Mucosa of gallbladder (tissue), 1 donor: Measurements from ENCODE around the gene RARG. TPM values are rescaled to one million over a fixed set of nuclear protein-coding genes. Genes with fewer than 3 reads are reported as not detected.
"Not testable (repeated sequence)": the region's sequence is repeated elsewhere in the genome, so short reads cannot be mapped to it uniquely, and the experiment has no call there.

Source experiments
- DNase-seq: peaks from one replicate; pipeline ENCODE4 v3.0.0-alpha.2; 2020; ENCODE audit warnings: low spot score
- total RNA-seq: library from RNA; stranded (reverse); gene quantifications from one replicate; pipeline ENCODE4 v1.2.1, GENCODE V29; 2021
- donor health status: DM: no; HTN: no; CAD: no.

The RARG gene
- total RNA-seq, 1 donor from 2014 or later = 41.8 TPM

DNA sequence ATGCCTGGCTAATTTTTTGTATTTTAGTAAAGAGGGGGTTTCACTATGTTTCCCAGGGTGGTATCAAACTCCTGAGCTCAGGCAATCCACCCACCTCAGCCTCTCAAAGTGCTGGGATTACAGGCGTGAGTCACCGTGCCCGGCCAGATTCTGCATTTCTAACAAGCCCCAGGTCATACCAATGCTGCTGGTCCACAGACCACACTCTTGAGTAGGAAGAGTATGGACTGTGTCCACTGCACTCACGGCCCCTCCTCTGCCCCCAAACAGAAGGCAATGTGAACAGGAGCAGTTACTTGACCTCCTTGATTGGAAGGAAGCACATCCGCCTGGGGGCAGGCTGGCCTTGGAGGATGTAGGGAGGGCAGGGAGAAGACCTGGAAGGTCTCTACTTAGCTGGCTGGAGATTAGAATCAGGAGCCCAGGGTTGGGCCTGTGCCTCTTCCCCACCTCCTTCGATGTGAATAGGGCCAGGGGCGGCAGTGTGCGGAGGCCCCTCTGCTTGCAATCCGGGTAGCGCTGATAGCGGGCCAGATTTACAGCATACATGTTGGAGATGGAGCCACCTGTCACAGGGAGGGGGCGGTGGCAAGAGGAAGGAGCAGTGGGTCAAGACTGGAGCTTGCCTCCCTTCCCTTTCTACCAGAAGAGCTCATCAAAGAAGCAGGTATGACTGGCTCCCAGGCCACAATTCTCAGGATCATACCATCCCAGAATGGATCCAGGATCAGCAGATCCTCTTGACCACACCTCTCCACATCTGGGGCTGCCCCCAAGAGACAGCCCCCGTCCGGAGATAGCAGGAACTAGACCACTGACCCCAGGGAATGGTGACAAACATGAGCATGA lies 60.9 kb downstream of the RARG start:
- no peak for DNase-seq

DNA sequence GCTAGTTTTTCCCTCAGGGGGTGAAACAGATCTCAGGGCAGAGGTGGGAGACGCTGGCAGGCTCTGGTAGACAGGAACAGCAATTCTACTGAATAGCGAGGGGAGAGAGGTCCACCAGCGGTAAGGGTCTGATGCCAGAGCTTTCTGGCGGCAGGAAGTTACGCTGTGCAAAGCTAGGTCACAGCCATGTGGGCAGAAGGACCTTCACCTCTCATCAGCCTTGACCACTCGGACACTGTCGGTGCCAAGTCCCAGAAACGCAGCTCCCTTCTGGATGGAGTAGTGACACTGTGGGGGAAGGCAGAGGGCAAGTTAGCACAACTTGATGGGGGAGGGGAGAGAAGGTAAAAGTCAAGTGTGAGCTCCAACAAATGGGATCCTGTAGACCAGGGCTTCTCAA lies 61.8 kb downstream of the RARG start:
- DNase-seq = no peak

DNA sequence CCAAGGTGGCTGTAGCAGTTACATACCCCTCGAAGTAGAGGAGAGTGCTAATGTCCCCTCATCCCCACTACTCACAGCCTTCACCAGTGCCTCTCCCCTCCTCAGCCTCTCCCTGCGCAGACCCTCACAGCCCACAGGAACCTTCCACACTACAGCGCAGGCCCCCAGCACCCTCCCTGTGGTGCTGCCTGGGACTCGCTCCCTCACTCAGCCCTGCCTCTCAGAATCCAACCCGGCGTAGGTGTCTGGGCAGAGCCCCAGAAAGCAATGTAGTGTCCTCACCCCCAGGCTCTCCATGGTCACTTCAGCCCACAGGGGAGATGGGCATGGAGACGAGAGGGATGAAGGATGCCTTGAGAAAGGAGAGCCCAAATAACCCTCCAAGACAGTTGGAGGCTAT lies 62.4 kb downstream of the RARG start:
- DNase-seq = no peak

DNA sequence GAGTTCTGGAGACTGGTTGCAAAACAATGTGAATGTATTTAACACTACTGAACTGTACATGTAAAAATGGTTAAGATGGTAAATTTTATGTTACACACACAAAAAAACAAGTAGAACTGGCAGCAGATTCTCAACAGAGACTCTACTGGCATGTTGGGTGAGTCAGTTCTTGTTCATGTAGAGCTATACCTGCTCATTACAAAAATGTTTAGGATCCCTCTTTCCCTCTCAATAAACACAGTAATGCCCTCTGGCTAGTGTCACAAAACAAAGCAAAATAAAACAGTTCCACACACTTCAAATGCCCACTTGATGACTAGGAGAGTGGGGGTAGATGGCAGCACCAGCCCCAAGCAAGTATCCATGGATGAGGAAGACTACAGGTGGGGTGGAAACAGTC lies 65.2 kb downstream of the RARG start:
- DNase-seq = no peak

DNA sequence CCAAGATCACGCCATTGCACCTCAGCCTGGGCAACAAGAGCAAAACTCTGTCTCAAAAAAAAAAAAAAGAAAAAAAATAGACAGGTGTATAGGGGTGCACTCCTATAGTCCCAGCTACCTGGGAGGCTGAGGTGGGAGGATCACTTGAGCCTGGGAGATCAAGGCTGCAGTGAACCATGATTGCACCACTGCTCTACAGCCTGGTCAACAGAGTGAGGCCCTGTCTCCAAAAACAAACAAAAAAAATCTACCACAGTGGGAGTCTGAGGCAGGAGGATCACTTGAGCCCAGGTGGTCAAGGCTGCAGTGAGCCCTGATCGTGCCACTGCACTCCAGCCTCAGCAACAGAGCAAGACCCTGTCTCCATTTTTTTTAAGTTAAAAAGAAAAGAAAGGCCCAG lies 69.0 kb downstream of the RARG start:
- not testable (repeated sequence) for DNase-seq

DNA sequence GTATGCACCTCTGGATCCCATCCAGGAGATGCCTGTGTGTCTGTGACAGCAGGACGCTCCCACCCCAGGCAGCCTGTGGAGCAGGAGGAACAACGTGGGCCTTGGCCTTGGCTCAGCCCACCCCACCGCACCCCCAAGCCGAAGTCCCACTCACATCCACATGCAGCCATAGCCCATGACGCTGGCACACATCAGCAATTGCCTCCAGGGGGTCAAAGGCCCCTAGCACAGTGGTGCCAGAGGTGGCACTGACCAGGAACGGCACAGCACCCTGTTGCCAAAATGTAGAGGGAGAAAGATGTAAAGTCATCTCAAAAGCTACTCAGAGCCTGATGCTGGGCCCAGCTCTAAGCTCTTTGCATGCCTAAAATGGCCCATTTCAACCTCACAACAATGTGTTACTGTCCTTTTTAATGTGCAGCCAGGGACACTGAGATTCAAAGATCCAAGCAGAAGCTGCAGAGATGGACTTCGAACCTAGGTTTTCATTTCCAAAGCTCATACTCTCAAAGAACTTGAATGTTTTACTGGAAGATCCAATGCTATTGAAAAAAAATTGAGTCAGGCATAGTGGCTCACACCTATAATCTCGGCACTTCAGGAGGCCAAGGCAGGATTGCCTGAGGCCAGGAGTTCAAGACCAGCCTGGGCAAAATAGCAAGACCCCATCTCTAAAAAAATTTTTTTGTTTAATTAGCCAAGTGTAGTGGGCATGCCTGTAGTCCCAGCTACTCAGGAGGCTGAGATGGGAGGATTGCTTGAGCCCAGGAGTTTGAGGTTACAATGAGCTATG lies 70.7 kb downstream of the RARG start:
- no peak for DNase-seq

DNA sequence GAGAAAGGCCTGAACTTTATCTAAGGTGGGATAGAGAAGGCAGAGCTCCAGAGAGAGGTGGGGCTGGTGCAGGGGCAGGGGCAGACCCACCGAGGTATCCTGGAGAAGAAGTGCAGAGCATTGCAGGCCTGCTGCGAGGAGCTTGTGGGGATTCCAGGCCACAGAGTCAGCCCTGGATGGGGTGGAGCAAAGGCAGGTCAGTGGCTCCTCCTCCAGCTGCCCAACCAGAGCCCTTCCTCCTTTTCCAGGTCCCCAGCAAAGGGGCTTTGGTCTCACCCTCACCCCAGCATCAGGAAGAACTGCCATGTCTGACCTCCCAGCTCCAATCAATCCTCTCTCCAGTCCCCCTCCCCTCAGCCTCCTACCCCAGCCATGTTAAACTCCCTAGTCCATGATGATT lies 71.3 kb downstream of the RARG start:
- DNase-seq = no peak

Other genes with a start within 250 kb of the RARG start
- 546 TPM for gene EIF4B, start 225.8 kb downstream of the RARG start, total RNA-seq
- 124 TPM for gene TNS2, start 182.1 kb downstream of the RARG start, total RNA-seq
- 68.4 TPM for gene SPRYD3, start 152.8 kb downstream of the RARG start, total RNA-seq
- gene IGFBP6, start 134.5 kb downstream of the RARG start, total RNA-seq = 22.8 TPM
- gene SOAT2, start 128.7 kb downstream of the RARG start, total RNA-seq = 0.75 TPM
- gene ZNF740, start 51.5 kb downstream of the RARG start, total RNA-seq = 40.4 TPM
- 44.3 TPM for gene CSAD, start 51.3 kb downstream of the RARG start, total RNA-seq
- gene ITGB7, start 25.0 kb downstream of the RARG start, total RNA-seq = 5.8 TPM
- gene ESPL1, start 36.1 kb upstream of the RARG start, total RNA-seq = 1.5 TPM
- 420 TPM for gene PFDN5, start 63.3 kb upstream of the RARG start, total RNA-seq
- gene MYG1, start 67.5 kb upstream of the RARG start, total RNA-seq = 63.4 TPM
- 55.5 TPM for gene AAAS, start 89.4 kb upstream of the RARG start, total RNA-seq
- gene SP7, start 104.1 kb upstream of the RARG start, total RNA-seq = not detected
- gene SP1, start 148.0 kb upstream of the RARG start, total RNA-seq = 104 TPM
- gene AMHR2, start 191.6 kb upstream of the RARG start, total RNA-seq = 0.60 TPM
- gene PRR13, start 209.5 kb upstream of the RARG start, total RNA-seq = 326 TPM
- 713 TPM for gene PCBP2, start 219.9 kb upstream of the RARG start, total RNA-seq